Stimulated activated CD4-positive, alpha-beta T cell treated with anti-CD3 and anti-CD28 coated beads, Interleukin-2, amount 100 ng/mL, for 48 hours (primary cell): ENCODE results near the gene CAST.
"Not testable (repeated sequence)": the region's sequence is repeated elsewhere in the genome, so short reads cannot be mapped to it uniquely, and the experiment has no call there.

Experiments
- DNase-seq, 2 donors: peaks; one replicate each; pipeline ENCODE4 v3.0.0-alpha.2; 2020

The CAST gene

GRCh38 chr5:96716716-96717115, 54.5 kb downstream of the CAST start:
- no peak for DNase-seq

- DNase-seq = no peak
Measured at GRCh38 chr5:96717874-96718273, 55.7 kb downstream of the CAST start.

DNA sequence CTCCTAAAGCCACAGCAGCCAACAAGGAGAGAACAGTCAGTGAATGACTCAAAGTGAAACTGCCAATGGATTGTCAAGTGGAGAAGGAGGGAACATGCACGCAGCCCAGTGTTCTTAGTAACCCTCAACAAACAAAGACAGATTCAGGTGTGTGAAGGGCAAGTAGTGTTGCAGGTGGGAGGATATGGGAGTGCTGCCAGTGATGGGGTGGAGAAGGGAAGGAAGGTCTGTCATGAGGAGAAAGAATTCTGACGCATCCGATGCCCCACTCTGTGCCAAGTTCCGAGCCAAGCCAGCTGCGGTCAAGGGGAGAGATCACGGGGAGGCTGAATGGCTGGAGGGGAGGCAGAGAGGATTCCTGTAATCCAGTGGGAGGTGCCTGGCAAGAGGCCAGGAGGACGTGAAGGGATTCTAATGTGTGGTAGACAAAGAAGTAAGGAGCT, 56.5 kb downstream of the CAST start:
- DNase-seq = no peak

GRCh38 chr5:96720408-96720807, 58.2 kb downstream of the CAST start:
- DNase-seq = no peak

GRCh38 chr5:96721351-96721977, 59.3 kb downstream of the CAST start:
- DNase-seq = no peak

DNA sequence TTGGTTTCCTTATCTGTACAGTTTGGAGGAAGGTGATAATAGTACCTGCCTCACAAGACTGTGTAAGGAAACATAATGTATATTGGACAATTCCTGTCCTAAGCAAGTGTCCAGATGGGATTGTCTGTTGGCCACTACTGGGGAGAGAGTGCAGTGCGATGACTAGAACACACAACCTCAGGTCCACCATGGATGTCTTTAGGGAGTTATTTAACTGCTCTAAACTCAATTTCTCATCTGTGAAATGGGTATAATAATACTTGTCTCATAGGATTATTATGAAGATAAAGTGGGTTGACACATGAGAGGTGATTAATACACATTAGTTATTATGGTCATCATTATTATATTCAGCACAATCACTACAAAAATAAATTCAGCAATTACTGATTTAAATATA, 63.1 kb downstream of the CAST start:
- DNase-seq = no peak

DNA sequence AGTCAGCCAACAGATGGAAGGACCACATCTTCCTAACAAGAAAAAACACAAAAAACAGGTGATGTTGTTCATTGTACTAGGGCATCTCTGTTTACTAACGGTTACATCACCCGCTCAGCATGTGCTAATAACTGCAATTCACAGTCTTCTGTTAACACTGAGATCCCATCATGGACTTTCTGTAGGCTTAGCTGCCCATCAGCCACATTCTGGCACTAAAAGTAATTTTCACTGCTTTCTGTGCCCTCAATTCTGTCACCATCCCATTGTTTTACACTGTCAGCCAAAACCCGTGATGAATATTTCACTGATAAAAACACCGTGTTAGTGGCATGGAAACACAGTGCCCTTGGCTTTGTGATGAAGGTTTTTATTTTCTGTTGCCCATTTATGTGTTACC, 64.6 kb downstream of the CAST start:
- DNase-seq = no peak

- no peak for DNase-seq
Measured at GRCh38 chr5:96729156-96729555, 67.0 kb downstream of the CAST start.

- DNase-seq = no peak
Measured at GRCh38 chr5:96730586-96730985, 68.4 kb downstream of the CAST start.

DNA sequence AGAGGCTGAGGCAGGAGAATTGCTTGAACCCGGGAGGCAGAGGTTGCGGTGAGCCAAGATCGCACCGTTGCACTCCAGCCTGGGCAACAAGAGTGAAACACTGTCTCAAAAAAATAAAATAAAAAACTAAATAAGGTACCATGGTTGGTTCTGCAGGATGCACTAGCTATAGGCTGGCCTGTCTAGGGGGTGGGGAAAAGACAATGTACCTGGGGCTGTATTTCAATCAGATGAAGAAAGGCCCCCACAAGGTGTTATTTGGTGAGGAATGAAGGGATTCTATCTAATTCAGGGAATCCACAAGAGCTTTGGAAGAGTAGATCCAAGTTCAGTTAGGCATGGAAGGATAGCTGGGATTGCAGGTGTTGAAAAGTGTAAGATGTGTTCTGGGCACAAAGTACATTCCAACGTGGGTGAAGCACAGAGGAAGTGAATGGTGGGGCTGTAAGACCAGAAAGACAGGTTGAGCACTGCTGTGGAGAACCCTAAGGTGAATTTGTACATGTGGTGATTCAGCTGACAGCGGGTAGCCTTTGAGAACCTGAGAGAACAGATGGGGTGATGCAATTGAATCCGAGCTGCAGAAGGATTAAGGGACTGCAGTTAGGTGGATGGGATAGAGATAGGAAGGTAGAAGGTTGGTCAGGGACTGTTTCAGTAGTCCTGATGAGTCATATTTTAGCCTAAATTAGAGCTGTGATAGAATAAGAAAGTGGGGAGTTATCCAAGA, 71.8 kb downstream of the CAST start:
- DNase-seq = no peak

DNA sequence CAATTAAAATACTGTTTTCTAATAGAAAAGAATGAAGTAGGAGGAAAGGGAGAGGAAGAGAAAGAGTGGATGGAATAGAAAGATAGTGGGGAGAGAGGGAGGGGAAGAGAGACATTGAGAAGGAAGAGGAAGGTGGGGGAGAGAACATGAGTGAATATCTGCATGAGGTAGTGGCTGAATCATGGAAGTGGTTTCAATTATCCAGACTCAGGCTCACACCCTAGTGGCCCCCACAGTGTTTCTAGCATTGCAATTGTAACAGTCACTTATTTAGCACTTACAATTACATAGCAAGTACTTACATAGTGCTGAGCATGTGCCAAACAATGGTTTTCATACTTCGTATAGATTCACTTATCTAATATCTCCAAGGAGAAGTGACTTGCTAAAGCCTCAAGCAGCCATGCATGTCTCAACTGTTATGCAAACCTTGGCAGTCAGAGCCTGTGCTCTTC, 72.7 kb downstream of the CAST start:
- DNase-seq = no peak

DNA sequence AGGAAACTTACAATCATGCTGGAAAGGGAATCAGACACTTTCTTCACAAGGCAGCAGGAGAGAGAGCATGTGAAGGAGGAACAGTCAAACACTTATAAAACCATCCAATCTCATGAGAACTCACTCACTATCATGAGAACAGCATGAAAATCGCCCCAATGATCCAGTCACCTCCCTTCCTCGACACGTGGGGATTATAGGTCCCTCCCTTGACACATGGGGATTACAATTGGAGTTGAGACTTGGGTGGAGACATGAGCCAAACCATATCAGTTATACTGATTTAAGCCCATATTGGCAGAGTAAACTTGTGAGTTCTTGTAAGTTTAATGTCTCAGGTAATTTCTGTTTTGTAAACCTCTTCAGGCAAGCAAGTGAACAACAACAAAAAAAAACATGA, 74.8 kb downstream of the CAST start:
- no peak for DNase-seq

- DNase-seq = no peak
Measured at GRCh38 chr5:96741106-96741505, 78.9 kb downstream of the CAST start.

DNA sequence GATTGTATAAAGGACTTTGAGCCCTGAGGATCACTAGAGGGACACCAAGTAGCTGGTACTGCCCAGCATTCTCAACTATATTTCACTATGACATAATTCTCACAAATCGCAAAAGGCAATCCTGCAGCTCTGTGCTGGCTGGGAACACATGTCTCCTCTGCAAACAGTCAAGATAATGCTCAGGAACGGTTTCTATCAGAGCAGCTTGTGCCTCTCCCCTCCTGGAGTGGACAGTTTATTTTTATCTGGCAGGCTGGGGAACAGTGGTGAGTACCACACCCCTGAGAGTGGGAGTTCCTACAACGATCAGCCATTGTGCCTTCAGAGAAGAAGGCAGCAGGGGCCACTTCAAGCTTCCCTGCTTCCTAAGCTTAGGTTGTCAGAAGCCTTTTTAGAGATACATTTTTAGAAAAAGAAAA, 79.7 kb downstream of the CAST start:
- no peak for DNase-seq

DNA sequence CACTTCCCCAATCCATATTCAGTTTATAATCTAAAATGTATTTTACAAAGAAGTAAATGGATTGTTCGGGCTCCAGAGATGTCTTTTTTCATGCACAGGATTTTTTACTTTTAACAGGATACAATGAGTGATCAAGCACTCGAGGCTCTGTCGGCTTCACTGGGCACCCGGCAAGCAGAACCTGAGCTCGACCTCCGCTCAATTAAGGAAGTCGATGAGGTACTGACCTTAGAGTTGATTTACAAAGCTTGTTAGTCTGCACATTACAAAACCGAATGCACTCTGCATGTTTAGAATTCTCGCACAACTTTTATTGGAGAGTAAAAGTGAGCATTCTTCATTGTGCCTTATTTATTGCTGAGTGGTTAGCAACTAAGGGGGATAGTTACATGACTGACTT, 80.4 kb downstream of the CAST start:
- no peak for DNase-seq

GRCh38 chr5:96743065-96743768, 81.0 kb downstream of the CAST start:
- no peak for DNase-seq

DNA sequence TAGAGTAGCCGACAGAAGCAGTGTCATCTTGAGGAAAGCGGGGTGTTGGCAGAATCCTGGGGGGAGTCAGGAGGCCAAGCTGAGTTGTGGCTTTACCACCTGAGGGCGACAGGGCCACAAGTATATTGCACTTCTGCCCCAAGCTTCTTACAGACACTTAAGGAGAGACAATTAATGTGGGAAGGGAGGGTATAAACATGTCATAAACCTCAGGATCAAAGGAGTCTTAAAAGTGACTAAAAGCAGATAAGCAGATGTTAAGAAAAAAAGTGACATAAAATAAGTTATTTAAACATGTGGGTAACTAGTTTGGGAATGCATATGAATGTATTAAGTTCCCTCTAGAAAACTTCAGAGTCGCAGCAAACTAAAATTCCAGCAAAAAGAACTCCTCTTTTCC, 81.6 kb downstream of the CAST start:
- DNase-seq = no peak

- not testable (repeated sequence) for DNase-seq
Measured at GRCh38 chr5:96744218-96744617, 82.0 kb downstream of the CAST start.

DNA sequence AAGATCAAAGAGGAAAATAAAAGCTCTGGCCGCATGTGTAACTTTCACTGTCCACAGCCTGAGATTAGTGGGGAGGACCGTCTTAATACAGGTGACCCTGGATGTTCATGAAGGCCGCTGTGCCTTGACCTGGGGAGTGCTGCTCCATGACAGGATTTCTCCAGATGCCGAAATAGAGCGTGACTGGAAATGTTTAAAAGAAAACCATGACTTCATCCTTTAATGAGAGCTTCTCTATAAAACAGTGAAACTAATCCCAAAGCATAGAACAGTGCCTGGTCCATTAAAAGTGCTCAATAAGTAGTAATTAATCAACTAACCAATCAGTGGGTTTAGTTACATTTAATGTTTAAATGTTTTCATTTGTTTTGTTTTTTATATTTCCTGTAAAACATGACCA, 82.8 kb downstream of the CAST start:
- no peak for DNase-seq

- no peak for DNase-seq
Measured at GRCh38 chr5:96745844-96746531, 83.8 kb downstream of the CAST start.

DNA sequence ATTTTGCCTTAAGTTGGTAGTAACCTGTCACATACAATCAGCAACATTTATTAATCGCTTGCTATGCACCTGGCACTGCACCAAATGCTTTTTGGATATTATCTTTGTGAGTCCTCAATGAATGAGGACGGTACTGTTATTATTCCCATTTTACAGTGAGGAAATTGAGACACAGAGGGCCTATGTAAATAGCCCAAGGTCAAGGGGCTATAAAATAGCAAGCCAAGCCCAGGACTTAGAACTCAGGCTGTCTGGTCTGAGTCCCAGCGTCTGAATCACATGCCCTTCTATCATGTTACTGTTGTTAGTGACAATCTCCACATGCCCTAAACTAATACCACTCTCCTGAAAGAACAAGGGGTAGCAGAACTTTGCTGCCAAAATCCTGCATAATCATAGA, 85.5 kb downstream of the CAST start:
- no peak for DNase-seq

DNA sequence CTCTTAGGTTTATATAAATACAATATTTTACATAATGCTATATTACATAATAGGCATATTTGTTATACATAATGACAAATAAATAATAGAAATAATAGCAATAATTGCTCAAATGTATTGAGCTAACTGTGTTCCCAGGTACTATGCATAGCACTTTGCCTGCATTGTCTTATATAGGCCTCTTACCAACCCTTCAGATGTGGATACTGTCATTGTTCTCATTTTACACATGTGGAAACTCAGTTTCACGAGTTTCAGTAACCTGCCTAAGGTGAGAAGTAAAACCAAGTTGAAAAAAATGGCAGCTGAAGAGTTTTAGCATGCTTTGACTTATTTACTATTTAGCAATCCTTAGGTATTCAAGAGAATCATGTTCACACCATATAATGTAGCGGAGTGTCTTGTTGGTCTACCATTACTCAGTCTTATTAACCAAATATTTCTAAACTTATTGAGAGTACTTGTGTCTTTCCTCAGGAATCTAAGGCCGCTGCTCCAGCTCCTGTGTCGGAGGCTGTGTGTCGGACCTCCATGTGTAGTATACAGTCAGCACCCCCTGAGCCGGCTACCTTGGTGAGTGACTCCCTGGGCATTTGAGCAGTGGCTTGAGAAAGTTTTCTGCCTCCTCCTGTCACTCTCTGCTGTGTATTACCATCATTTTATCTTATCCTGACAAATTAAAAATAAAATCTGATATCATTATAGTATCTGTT, 88.1 kb downstream of the CAST start:
- DNase-seq = no peak
